Ishikawa (cell line): ENCODE data around the gene CTNND2.

ENCODE experiments used
- CEBPB ChIP-seq: IDR thresholded peaks from 2 replicates; pipeline ENCODE4 v1.6.1; 2012
- CREB1 ChIP-seq: IDR thresholded peaks from 2 replicates; pipeline ENCODE4 v1.6.1; 2012; ENCODE audit warnings: low read depth
- EGR1 ChIP-seq: IDR thresholded peaks from 2 replicates; pipeline ENCODE4 v1.6.1; 2012
- EP300 ChIP-seq: IDR thresholded peaks from 2 replicates; pipeline ENCODE4 v1.6.1; 2012; ENCODE audit warnings: borderline replicate concordance
- FOXM1 ChIP-seq: IDR thresholded peaks from 2 replicates; pipeline ENCODE4 v1.6.1; 2012; ENCODE audit warnings: low read depth, borderline replicate concordance
- NFIC ChIP-seq: IDR thresholded peaks from 2 replicates; pipeline ENCODE4 v1.6.1; 2012
- RAD21 ChIP-seq: IDR thresholded peaks from 2 replicates; pipeline ENCODE4 v1.6.1; 2012; ENCODE audit warnings: low read depth
- TAF1 ChIP-seq: IDR thresholded peaks from 2 replicates; pipeline ENCODE4 v1.6.1; 2012; ENCODE audit warnings: low read depth, mild to moderate bottlenecking
- TCF12 ChIP-seq: IDR thresholded peaks from 2 replicates; pipeline ENCODE4 v1.6.1; 2012; ENCODE audit warnings: low read depth
- TEAD4 ChIP-seq: IDR thresholded peaks from 2 replicates; pipeline ENCODE4 v1.6.1; 2012
- YY1 ChIP-seq: IDR thresholded peaks from 2 replicates; pipeline ENCODE4 v1.6.1; 2012; ENCODE audit warnings: low read depth
- ZBTB7A ChIP-seq: IDR thresholded peaks from 2 replicates; pipeline ENCODE4 v1.6.1; 2012; ENCODE audit warnings: low read depth
- TF ChIP-seq, protein P1 (sequence below): IDR thresholded peaks from 2 replicates; pipeline ENCODE4 v1.6.1; 2012
- TF ChIP-seq, protein P2 (sequence below): IDR thresholded peaks from 2 replicates; pipeline ENCODE4 v1.6.1; 2012
- TF ChIP-seq, protein P3 (sequence below): IDR thresholded peaks from 2 replicates; pipeline ENCODE4 v1.6.1; 2012; ENCODE audit warnings: low read depth, mild to moderate bottlenecking

Gene CTNND2

DNA sequence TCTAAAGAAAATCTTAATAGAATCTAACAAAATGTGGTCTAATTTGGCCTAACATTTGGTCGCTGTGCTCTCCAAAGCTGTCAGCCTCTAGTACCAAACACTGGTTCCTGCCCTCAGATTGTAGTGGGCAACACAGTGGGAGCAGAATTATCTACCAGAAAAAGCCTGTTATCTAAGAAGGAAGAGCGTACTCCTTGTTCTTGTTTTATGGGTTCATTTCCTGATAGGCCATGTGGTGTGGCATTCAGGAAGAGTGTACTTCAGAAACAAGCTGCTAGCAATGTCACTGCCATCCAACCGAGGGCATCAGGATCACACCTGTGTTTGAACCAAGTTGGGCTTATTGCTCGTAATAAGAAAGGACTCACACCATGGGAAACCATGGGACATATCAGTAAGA is 655.3 kb downstream of the CTNND2 start:
- TF ChIP-seq, protein P1, sequence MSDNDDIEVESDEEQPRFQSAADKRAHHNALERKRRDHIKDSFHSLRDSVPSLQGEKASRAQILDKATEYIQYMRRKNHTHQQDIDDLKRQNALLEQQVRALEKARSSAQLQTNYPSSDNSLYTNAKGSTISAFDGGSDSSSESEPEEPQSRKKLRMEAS = no peak
- TF ChIP-seq EGR1 (no peak), EP300 (no peak), TEAD4 (no peak), FOXM1 (no peak), RAD21 (no peak), ZBTB7A (no peak), NFIC (no peak), CREB1 (no peak), TCF12 (no peak), CEBPB (no peak), TAF1 (no peak), YY1 (no peak)
- TF ChIP-seq, protein P2, sequence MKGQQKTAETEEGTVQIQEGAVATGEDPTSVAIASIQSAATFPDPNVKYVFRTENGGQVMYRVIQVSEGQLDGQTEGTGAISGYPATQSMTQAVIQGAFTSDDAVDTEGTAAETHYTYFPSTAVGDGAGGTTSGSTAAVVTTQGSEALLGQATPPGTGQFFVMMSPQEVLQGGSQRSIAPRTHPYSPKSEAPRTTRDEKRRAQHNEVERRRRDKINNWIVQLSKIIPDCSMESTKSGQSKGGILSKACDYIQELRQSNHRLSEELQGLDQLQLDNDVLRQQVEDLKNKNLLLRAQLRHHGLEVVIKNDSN = no peak
- TF ChIP-seq, protein P3, sequence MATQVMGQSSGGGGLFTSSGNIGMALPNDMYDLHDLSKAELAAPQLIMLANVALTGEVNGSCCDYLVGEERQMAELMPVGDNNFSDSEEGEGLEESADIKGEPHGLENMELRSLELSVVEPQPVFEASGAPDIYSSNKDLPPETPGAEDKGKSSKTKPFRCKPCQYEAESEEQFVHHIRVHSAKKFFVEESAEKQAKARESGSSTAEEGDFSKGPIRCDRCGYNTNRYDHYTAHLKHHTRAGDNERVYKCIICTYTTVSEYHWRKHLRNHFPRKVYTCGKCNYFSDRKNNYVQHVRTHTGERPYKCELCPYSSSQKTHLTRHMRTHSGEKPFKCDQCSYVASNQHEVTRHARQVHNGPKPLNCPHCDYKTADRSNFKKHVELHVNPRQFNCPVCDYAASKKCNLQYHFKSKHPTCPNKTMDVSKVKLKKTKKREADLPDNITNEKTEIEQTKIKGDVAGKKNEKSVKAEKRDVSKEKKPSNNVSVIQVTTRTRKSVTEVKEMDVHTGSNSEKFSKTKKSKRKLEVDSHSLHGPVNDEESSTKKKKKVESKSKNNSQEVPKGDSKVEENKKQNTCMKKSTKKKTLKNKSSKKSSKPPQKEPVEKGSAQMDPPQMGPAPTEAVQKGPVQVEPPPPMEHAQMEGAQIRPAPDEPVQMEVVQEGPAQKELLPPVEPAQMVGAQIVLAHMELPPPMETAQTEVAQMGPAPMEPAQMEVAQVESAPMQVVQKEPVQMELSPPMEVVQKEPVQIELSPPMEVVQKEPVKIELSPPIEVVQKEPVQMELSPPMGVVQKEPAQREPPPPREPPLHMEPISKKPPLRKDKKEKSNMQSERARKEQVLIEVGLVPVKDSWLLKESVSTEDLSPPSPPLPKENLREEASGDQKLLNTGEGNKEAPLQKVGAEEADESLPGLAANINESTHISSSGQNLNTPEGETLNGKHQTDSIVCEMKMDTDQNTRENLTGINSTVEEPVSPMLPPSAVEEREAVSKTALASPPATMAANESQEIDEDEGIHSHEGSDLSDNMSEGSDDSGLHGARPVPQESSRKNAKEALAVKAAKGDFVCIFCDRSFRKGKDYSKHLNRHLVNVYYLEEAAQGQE = no peak

DNA sequence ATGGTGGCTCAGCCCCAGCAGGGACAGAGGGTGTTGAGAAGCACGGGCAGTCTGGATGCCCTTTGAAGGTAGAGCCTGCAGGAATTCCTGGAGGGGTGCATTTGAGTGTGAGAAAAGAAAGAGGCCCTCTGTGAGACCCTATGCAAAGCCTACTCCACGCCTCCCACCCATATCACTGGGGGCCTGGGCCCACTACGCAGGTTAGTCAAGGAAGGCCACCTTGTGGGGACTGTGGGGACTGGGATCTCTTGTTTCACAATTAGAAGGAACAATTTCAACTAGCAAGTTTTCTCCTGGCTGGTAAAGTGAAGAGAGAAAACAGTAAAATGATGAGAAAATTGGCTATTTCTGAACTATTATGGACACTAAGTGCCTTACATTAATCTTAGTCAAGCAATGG is 657.0 kb downstream of the CTNND2 start:
- TF ChIP-seq RAD21 = peak; percentile 25
- no peak for TF ChIP-seq ZBTB7A
- no peak for TF ChIP-seq FOXM1
- TF ChIP-seq TAF1 = no peak
- TF ChIP-seq NFIC = no peak
- TF ChIP-seq TCF12 = no peak
- TF ChIP-seq TEAD4 = no peak

DNA sequence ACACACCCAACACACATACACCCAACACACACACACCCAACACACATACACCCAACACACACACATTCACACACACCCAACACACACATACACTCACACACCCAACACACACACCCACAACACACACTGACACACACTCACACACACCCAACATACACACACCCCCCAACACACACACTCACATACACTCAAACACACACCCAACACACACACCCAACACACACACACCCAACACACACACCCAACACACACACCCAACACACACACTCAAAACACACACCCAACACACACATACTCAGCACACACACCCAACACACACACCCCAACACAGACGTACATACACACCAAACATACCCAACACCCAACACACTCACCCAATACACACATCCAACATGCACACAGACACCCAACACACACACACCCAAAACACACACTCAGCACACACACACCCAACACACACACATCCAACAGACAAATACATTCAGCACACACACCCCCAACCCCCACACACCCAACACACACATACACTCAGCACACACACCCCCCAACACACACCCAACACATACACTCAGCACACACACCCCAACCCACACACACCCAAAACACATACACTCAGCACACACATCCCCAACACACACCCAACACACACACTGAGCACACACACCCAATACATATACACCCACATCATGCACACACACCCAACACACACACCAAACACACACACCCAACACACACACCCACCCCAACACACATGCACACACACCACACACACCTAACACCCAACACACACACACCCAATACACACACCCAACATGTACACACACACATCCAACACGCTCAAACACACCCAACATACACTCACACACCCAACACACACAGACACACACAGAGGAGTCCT is 663.7 kb downstream of the CTNND2 start:
- TF ChIP-seq, protein P1 = no peak
- TF ChIP-seq TEAD4 = no peak
- TF ChIP-seq NFIC = no peak
- TF ChIP-seq RAD21 = no peak
- no peak for TF ChIP-seq TCF12
- no peak for TF ChIP-seq EGR1
- TF ChIP-seq EP300 = no peak
- TF ChIP-seq, protein P3 = no peak
- no peak for TF ChIP-seq YY1
- TF ChIP-seq CEBPB = no peak
- no peak for TF ChIP-seq ZBTB7A
- TF ChIP-seq TAF1 = no peak
- no peak for TF ChIP-seq FOXM1
- no peak for TF ChIP-seq CREB1
- TF ChIP-seq, protein P2 = no peak

DNA sequence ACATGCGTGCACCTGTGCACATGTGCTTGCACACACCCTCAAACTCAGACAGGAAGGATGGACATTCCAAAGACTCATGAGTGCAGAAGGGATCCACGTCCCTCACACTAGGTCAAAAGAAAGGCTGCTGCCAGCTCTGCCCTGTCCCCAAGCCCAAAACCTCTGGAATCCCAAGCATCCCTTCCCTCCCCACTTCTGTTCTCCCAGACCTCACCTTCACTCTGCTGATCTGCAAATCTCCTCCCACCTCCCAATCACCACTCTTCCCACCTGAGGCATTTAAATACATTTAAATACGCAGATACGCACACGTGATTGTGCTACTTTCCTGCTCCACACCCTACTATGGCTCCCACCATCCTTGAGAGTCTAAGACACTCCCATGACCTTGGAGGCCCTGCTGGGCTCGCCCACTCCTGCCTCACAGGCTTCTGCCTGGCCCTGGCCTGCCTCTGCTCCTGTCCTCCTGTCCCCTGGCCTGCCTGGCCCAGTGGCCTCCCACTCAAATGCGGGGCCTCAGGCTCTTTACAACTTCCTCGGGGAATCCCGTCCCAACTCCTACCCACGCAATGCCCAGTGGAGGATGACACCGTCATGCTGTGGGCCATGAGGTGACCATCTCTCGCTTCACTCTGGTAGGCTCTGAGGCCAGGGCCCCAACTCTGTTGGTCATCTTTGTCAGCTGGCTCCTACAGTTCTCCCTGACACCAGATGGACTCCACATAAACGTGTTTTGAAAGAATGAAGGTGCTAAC is 664.8 kb downstream of the CTNND2 start:
- TF ChIP-seq TEAD4 = no peak
- TF ChIP-seq RAD21 = no peak
- TF ChIP-seq ZBTB7A = no peak
- TF ChIP-seq TCF12 = no peak
- TF ChIP-seq, protein P3 = no peak
- no peak for TF ChIP-seq CREB1
- no peak for TF ChIP-seq EGR1
